GM19328 (cell line): ENCODE results near the gene ALKBH4.
A peak's percentile ranks its signal among the peaks of the same experiment; 100 is the strongest.

Source experiments
- ATAC-seq: cut with Tn5 transposase; IDR thresholded peaks from one replicate; pipeline ENCODE4 v1.9.1; 2021; ENCODE audit warnings: mild to moderate bottlenecking, moderate library complexity; ENCODE audit not compliant: unreplicated experiment

ALKBH4 gene

GRCh38 chr7:102429141-102429899 lies 35.3 kb downstream of the ALKBH4 start:
- no peak for ATAC-seq

DNA sequence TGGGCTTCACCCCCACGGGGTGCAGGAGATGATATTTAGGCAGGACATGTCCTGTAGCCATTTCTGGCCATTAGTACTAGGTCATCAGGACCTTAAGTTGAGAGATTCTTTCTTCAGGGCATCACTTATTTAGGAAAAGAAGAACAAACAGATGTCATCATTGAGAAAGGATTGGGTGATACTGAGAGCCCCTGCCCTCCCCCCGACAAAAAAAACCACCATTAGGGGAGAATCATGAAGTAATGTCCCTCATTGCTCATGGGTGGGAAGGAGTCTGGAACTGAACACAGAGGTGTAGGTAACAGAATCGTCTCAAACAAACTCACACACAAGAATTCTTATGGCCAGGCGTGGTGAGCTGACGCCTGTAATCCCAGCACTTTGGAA lies 37.7 kb downstream of the ALKBH4 start:
- ATAC-seq: no peak

GRCh38 chr7:102426268-102427018 lies 38.2 kb downstream of the ALKBH4 start:
- peak; percentile 42 for ATAC-seq

DNA sequence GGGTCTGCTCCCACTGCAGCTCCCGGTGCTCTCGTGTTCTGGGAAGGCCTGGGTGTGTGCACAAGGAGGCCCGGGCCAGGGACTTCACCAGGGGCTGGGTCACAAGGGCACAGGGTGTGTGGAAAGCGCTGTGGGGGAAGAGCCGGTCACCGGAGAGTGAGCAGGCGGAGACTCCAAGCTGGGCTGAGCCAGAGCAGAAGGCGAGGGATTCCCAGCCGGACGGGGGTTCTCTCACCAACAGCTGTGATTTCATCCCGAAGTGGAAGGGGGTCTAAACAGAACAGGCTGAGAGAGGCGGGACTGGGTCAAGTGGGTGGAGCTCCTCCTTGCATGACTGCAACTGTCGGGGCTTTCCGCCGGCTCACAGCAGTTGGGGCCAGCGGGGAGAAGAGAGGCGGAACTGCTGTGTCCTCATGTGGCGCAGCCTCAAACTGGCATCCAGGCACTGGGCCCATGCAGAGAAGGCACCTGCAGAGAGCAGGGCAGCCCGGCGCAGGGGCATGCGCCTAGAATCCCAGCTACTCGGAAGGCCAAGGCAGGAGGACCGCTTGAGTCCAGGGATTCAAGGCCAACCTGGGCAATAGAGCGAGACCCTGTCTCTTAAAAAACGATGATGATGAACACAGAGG lies 38.9 kb downstream of the ALKBH4 start:
- ATAC-seq: peak; percentile 58

GRCh38 chr7:102424787-102425218 lies 39.9 kb downstream of the ALKBH4 start:
- ATAC-seq: no peak

GRCh38 chr7:102424129-102424551 lies 40.5 kb downstream of the ALKBH4 start:
- no peak for ATAC-seq

GRCh38 chr7:102421706-102422240 lies 42.9 kb downstream of the ALKBH4 start:
- no peak for ATAC-seq

DNA sequence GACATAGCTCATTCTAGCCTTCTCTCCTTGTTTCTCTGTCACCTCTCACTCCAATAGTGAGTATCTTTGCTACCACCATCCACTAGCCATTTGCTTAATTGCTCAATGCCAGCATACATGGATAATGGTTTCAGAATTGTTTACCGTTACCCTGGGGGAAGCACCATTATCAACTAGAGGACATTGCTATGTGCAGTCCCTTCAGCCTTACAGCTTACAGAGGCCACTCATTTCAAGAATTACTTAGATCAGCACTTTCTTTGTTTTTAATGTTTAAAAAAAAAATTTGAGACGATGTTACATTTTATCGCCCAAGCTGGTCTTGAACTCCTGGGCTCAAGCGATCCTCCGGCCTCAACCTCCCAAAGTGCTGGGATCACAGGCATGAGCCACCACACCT lies 46.1 kb downstream of the ALKBH4 start:
- ATAC-seq: no peak

GRCh38 chr7:102417105-102417504 lies 47.6 kb downstream of the ALKBH4 start:
- ATAC-seq: no peak

DNA sequence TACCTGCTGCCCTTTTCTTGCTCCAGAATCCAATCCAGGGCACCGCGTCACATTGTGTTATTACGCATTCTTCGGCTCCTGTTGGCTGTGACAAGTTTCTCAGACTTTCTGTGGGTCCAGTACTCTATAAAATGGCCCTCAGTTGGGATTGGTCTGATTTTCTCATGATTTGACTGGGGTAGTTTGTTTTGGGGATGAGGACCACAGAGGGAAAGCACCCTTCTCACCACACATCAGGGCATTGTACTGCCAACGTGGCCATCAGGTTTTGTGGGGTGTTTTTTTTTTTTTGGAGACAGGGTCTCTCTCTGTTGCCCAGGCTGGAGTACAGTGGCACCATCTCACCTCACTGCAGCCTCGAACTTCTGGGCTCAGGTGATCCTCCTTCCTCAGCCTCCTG lies 48.3 kb downstream of the ALKBH4 start:
- no peak for ATAC-seq

DNA sequence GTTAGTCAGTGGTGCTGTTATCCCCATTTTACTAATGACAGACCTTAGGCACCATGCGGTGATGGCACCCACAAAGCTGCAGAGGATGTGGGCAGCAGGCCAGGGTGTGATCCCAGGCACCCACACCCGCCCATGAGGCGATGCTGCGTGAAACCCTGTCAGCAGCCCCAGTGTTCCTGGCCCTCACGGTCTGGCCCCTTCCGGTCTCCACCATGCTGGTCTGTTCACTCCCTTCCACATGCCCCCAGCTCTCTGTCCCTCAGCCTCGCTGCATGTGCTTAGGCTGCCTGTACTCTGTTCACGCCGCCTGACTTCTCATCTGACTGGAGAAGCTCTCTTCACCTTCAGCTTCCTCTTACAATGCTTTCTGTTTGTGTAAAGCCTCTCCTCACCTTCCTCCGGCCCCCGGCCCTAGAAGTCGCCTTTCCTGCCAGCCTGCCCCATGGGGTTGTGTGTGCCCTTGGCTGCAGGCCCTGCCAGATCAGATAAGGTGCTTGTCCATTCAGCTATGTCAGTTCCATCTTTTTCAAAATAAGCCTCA lies 48.9 kb downstream of the ALKBH4 start:
- no peak for ATAC-seq

DNA sequence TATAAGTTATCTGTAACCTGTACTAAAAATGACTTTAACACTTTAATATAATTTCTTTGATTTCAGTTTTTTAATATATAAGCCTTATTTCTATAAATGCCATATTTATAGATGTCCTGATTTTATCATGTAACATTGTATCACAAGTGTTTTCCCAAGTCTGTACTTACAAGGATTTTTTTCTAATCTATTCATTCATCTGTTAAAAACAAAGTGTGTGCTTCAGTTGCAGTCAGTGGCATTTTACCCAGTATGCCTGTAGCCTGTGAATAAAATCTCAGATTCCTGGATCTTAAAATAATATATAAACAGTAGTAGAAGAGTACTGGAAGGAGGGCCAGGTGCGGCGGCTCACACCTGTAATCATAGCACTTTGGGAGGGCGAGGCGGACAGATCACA lies 51.1 kb downstream of the ALKBH4 start:
- ATAC-seq: no peak

DNA sequence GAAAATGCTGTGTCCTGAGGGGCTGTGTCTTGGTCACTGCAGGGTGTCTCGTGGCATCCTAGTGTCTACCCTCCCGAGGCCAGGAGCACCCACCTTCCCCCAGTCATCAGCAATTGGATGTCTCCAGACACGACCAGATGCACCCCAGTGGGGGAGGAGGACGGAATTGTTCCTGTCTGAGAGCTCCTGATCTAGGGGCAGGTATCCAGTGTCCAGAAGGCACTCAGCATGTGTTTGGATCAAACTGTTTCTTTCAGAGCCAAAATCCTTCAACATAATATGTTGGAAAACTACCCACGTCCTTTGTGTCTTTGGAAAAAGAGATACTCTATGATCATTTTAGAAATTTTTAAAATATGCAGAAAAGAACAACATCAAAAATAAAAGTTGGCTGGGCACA lies 51.6 kb downstream of the ALKBH4 start:
- ATAC-seq: no peak

DNA sequence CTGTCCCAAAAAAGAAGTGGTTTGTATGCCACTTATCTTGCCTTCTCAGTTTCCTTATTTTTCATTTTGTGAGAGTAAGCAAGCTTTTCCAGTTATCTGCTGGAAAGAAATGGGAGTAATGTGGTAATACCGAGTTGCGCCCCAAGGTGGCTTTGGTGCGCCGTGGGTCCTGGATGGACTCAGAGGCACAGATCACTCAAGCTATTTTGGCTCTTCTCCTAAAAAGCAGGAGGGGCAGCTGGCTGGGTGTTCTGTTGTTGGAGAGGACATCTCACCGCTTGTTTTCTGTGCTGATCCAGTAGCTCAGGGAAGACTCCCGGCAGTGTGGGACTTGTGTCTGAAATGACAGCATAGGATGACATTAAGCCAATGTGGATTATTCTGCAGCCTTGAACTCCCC lies 52.1 kb downstream of the ALKBH4 start:
- ATAC-seq: no peak

- no peak for ATAC-seq
Measured at GRCh38 chr7:102410918-102411317, 53.7 kb downstream of the ALKBH4 start.

DNA sequence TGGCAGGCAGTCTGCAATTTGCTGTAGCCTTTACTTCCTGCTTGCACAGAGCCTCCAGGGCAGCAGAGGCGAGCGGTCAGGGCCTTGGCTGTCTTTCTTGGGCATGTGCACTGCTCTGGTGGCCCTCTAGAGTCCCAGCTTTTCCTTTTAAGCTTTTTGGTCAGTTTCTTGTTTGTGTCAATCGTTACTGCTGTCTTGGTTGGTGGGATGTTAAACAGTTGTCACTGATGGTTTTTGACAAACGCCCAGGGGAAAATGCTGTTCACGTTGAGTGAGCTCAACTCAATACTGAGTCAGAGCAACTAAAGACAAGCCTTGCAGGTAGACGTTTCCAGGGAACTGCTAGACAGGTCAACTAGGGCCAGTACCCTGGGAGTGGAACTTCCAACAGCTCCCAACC lies 54.5 kb downstream of the ALKBH4 start:
- ATAC-seq: no peak

GRCh38 chr7:102409340-102409739 lies 55.3 kb downstream of the ALKBH4 start:
- no peak for ATAC-seq

DNA sequence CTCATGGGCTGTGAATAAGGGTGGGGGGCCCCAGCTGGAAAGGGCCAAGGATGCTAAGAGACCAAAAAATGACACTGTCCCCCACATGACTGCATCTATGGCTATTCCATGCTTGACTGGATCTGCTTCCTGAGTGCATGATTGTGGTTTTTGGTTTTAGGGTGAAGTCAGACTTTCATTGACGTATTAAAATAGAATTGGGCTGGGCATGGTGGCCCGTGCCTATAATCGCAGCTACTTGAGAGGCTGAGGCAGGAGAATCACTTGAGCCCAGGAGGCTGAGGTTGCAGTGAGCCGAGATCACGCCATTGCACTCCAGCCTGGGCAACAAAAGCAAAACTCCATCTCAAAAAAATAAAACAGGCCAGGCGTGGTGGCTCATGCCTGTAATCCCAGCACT lies 56.1 kb downstream of the ALKBH4 start:
- ATAC-seq: peak; percentile 38

- ATAC-seq: no peak
Measured at GRCh38 chr7:102407910-102408309, 56.8 kb downstream of the ALKBH4 start.
